ENCODE measurements around the gene SYT12. TPM values are rescaled to one million over a fixed set of nuclear protein-coding genes. Genes with fewer than 3 reads are reported as not detected.

The SYT12 gene
- total and polyA plus RNA-seq, 2 of the 13 experiments (the other 11 are each of a cell fraction or from before 2014, with no cell fraction given), result 0.01 to 0.02 TPM

- Histone ChIP-seq H3K9ac (ENCODE audit: insufficient read depth, low read depth, low read length) (no peak overlapping the region), H4K20me1 (ENCODE audit: insufficient read depth, low read length) (no peaks in the 10 kb centered on the region), H3K79me2 (ENCODE audit: insufficient read depth, low read length) (no peaks in the 10 kb centered on the region), H3K4me2 (ENCODE audit: low read depth, low read length) (no peak overlapping the region), H3K27me3 (ENCODE audit: control insufficient read depth in 1 of 2, insufficient read depth in 2 of 2, low read length in 2 of 2) (peaks cover 0 to 6% of the 10 kb centered on the region in 2 experiments; a peak in 1 of 5 replicates), H3K9me3 (ENCODE audit: low read length) (peaks cover 17% of the 10 kb centered on the region), H3K27ac (ENCODE audit: extremely low read length, insufficient read depth, low read length) (no peak overlapping the region), H2AFZ (ENCODE audit: low read length) (no peak overlapping the region), H3K36me3 (replicated peaks in 1 of 2; ENCODE audit: control insufficient read depth in 1 of 2, insufficient read depth in 2 of 2, low read length in 2 of 2) (no peaks in the 10 kb centered on the region), H3K4me3 (replicated peaks in 1 of 3; ENCODE audit: insufficient read depth in 1 of 3, low read depth in 2 of 3, low read length in 3 of 3) (no peak overlapping the region), H3K4me1 (ENCODE audit: insufficient read depth, low read length) (peaks cover 40% of the 10 kb centered on the region)
- in situ Hi-C loops (cut with HindIII; ENCODE audit: extremely low pct_ligation_motif_present, low pct_unique_long_range_greater_than_20kb) (loop anchor here (5.0 to 10.0 kb wide), 2 partner anchors 134 to 286 kb away; partner anchors contain the start of gene RCE1), intact Hi-C loops (cut with micrococcal nuclease; ENCODE audit: unreplicated experiment) (loop anchor here (5.0 kb wide), 1 partner anchor 136 kb away; the partner anchor contains the start of gene RCE1)
- ChIA-PET POLR2A (no interaction called here), CTCF (ENCODE audit: low intra/inter-chr PET ratio, low total read pairs) (no interaction called here)
- no peak for FAIRE-seq
- no peak for ATAC-seq
- WGBS (ENCODE audit: low lambda C conversion rate), result 81% methylated on average over 6 of the region's 6 CpGs
- BruUV-seq (replicated peaks), result no TSS peak
- TF ChIP-seq PREB (CRISPR knock-in tag; IDR thresholded peaks at IDR 0.05), result no peak
- no peak for TF ChIP-seq PATZ1 (CRISPR knock-in tag; IDR thresholded peaks at IDR 0.05)
- no peak for TF ChIP-seq FOSL1 (CRISPR knock-in tag; IDR thresholded peaks at IDR 0.05; ENCODE audit: borderline replicate concordance)
- TF ChIP-seq MXD4 (CRISPR knock-in tag; IDR thresholded peaks at IDR 0.05), result no peak
- TF ChIP-seq CHCHD3 (CRISPR knock-in tag; IDR thresholded peaks at IDR 0.05), result no peak
- no peak for TF ChIP-seq U2AF1 (optimal IDR thresholded peaks at IDR 0.05; ENCODE audit: low read depth, low read length)
- no peak for TF ChIP-seq NFRKB (IDR thresholded peaks at IDR 0.05)
- no peak for TF ChIP-seq ZNF839 (CRISPR knock-in tag; IDR thresholded peaks at IDR 0.05; ENCODE audit: borderline replicate concordance)
- no peak for TF ChIP-seq SRSF4 (IDR thresholded peaks at IDR 0.05; ENCODE audit: low read depth, low read length, poor library complexity, severe bottlenecking)
- TF ChIP-seq KMT2A (CRISPR knock-in tag; IDR thresholded peaks at IDR 0.05), result no peak
- TF ChIP-seq FOXO1 (CRISPR knock-in tag; IDR thresholded peaks at IDR 0.05), result no peak
- no peak for TF ChIP-seq PAXIP1 (CRISPR knock-in tag; conservative IDR thresholded peaks at IDR 0.05)
- TF ChIP-seq THYN1 (CRISPR knock-in tag; IDR thresholded peaks at IDR 0.05; ENCODE audit: borderline replicate concordance, low read depth), result no peak
- TF ChIP-seq ATF6 (CRISPR knock-in tag; conservative IDR thresholded peaks at IDR 0.05), result no peak
- no peak for DNase-seq (ENCODE audit: low spot score)
Measured at GRCh38 chr11:66978717-66979116, 44.2 kb upstream of the SYT12 start.

All from HepG2 (cell line).